Hepatocyte (in vitro differentiated cells): ENCODE measurements around the gene TRABD2A. TPM values are rescaled to one million over a fixed set of nuclear protein-coding genes. Genes with fewer than 3 reads are reported as not detected.

ENCODE experiments used
- DNase-seq: peaks from one replicate; pipeline ENCODE4 v3.0.0-alpha.2; 2016; ENCODE audit warnings: low spot score
- H2AFZ ChIP-seq: fragments of 200-600 bp; sonication (generic); 2 replicates; pipeline ENCODE4 v1.6.0; 2016; ENCODE audit warnings: antibody characterized with exemption, mild to moderate bottlenecking
- H3K27ac ChIP-seq: fragments of 200-600 bp; sonication (generic); 2 replicates; pipeline ENCODE4 v1.5.1; 2016; ENCODE audit warnings: mild to moderate bottlenecking
- H3K27me3 ChIP-seq: fragments of 200-600 bp; sonication (generic); 2 replicates; pipeline ENCODE4 v1.6.1; 2016
- H3K36me3 ChIP-seq: fragments of 200-600 bp; sonication (generic); replicated peaks from 2 replicates; pipeline ENCODE4 v1.5.1; 2016; ENCODE audit warnings: low read depth; ENCODE audit not compliant: insufficient read depth
- H3K4me1 ChIP-seq: fragments of 200-600 bp; sonication (generic); 2 replicates; pipeline ENCODE4 v1.5.1; 2016; ENCODE audit warnings: mild to moderate bottlenecking, moderate library complexity; ENCODE audit not compliant: insufficient read depth
- H3K4me2 ChIP-seq: fragments of 200-600 bp; sonication (generic); 2 replicates; pipeline ENCODE4 v1.6.0; 2016
- H3K4me3 ChIP-seq: fragments of 200-600 bp; sonication (generic); 2 replicates; pipeline ENCODE4 v1.5.1; 2016; ENCODE audit warnings: mild to moderate bottlenecking
- H3K79me2 ChIP-seq: fragments of 200-600 bp; sonication (generic); 2 replicates; pipeline ENCODE4 v1.6.0; 2017; ENCODE audit warnings: mild to moderate bottlenecking
- H3K9me2 ChIP-seq: fragments of 200-600 bp; sonication (generic); replicated peaks from 2 replicates; pipeline ENCODE4 v1.6.0; 2017; ENCODE audit warnings: mild to moderate bottlenecking; ENCODE audit not compliant: insufficient read depth
- H3K9me3 ChIP-seq: fragments of 200-600 bp; sonication (generic); 2 replicates; pipeline ENCODE4 v1.5.1; 2016; ENCODE audit warnings: low read depth, mild to moderate bottlenecking
- H4K20me1 ChIP-seq: fragments of 200-600 bp; sonication (generic); 2 replicates; pipeline ENCODE4 v1.6.0; 2016; ENCODE audit warnings: mild to moderate bottlenecking; ENCODE audit not compliant: insufficient read depth, poor library complexity, severe bottlenecking
- EZH2 ChIP-seq: fragments of 200-600 bp; sonication (generic); IDR thresholded peaks from 2 replicates; pipeline ENCODE4 v1.6.1; 2016; ENCODE audit warnings: antibody characterized with exemption, mild to moderate bottlenecking, borderline replicate concordance
- EZH2phosphoT487 ChIP-seq: fragments of 200-600 bp; sonication (generic); IDR thresholded peaks from one replicate; pipeline ENCODE4 v1.6.1; 2018; ENCODE audit warnings: antibody characterized with exemption, mild to moderate bottlenecking, low read depth, moderate library complexity; ENCODE audit not compliant: unreplicated experiment, severe bottlenecking
- WGBS: methylation state at CpG from one replicate; pipeline ENCODE4 v1.1.6; 2016; ENCODE audit warnings: low lambda C conversion rate; ENCODE audit errors: missing lambda C conversion rate; 5-methylcytosine and 5-hydroxymethylcytosine counted together
- polyA plus RNA-seq: library from polyadenylated mRNA; unstranded; fragments of >200 nt; fragmentation: Nextera tagmentation; extraction: Ambion mirVana; gene quantifications from 2 replicates; pipeline ENCODE4 v1.2.1, GENCODE V29; 2016
- total RNA-seq: library from RNA; depleted of rRNA; stranded (reverse); fragments of >200 nt; gene quantifications from 2 replicates; pipeline ENCODE4 v1.2.3, GENCODE V29; 2014
- TF ChIP-seq, protein P1 (sequence below): fragments of 200-600 bp; sonication (generic); IDR thresholded peaks from 2 replicates; pipeline ENCODE4 v1.5.1; 2016; ENCODE audit warnings: antibody characterized with exemption, mild to moderate bottlenecking; ENCODE audit not compliant: poor library complexity

The TRABD2A gene
- total and polyA plus RNA-seq, 2 experiments from 2014 or later, result 2.2 to 2.9 TPM

GRCh38 chr2:84807063-84807485, 73.8 kb downstream of the TRABD2A start:
- Histone ChIP-seq H3K4me1 (peaks cover 4% of the 10 kb centered on the region), H3K9me3 (no peaks in the 10 kb centered on the region), H3K36me3 (no peaks in the 10 kb centered on the region), H2AFZ (no peak overlapping the region), H4K20me1 (no peaks in the 10 kb centered on the region), H3K9me2 (no peaks in the 10 kb centered on the region), H3K4me3 (no peak overlapping the region), H3K79me2 (no peaks in the 10 kb centered on the region), H3K4me2 (no peak overlapping the region), H3K27ac (peak overlapping the region; percentile 75), H3K27me3 (no peaks in the 10 kb centered on the region)
- TF ChIP-seq, protein P1, sequence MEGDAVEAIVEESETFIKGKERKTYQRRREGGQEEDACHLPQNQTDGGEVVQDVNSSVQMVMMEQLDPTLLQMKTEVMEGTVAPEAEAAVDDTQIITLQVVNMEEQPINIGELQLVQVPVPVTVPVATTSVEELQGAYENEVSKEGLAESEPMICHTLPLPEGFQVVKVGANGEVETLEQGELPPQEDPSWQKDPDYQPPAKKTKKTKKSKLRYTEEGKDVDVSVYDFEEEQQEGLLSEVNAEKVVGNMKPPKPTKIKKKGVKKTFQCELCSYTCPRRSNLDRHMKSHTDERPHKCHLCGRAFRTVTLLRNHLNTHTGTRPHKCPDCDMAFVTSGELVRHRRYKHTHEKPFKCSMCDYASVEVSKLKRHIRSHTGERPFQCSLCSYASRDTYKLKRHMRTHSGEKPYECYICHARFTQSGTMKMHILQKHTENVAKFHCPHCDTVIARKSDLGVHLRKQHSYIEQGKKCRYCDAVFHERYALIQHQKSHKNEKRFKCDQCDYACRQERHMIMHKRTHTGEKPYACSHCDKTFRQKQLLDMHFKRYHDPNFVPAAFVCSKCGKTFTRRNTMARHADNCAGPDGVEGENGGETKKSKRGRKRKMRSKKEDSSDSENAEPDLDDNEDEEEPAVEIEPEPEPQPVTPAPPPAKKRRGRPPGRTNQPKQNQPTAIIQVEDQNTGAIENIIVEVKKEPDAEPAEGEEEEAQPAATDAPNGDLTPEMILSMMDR, result no peak
- TF ChIP-seq EZH2phosphoT487 (no peak), EZH2 (no peak)
- DNase-seq, result peak; percentile 54
- 47% methylated on average over 4 of the region's 4 CpGs for WGBS

- TF ChIP-seq EZH2 (no peak), EZH2phosphoT487 (no peak)
- TF ChIP-seq, protein P1, result no peak
- Histone ChIP-seq H3K27me3 (no peaks in the 10 kb centered on the region), H3K27ac (no peak overlapping the region), H3K4me1 (peaks cover 4% of the 10 kb centered on the region), H3K9me2 (no peaks in the 10 kb centered on the region), H3K36me3 (no peaks in the 10 kb centered on the region), H3K79me2 (no peaks in the 10 kb centered on the region), H3K4me2 (no peak overlapping the region), H2AFZ (no peak overlapping the region), H3K9me3 (no peaks in the 10 kb centered on the region), H4K20me1 (no peaks in the 10 kb centered on the region), H3K4me3 (no peak overlapping the region)
- WGBS, result 92% methylated on average over 1 of the region's 1 CpG
- DNase-seq, result no peak
These were observed 75.5 kb downstream of the TRABD2A start for GRCh38 chr2:84805250-84805958.

- 86% methylated on average over 2 of the region's 2 CpGs for WGBS
These were observed 79.1 kb downstream of the TRABD2A start for GRCh38 chr2:84801811-84802210.

More at GRCh38 chr2:84801811-84802210, 79.1 kb downstream of the TRABD2A start:
- Histone ChIP-seq H3K27me3 (no peaks in the 10 kb centered on the region), H3K4me3 (no peak overlapping the region), H3K4me1 (peaks cover 2% of the 10 kb centered on the region), H4K20me1 (no peaks in the 10 kb centered on the region), H3K79me2 (no peaks in the 10 kb centered on the region), H3K9me2 (no peaks in the 10 kb centered on the region), H2AFZ (no peak overlapping the region), H3K4me2 (no peak overlapping the region), H3K36me3 (no peaks in the 10 kb centered on the region), H3K27ac (no peak overlapping the region), H3K9me3 (no peaks in the 10 kb centered on the region)
- no peak for DNase-seq
- TF ChIP-seq EZH2phosphoT487, result no peak
- TF ChIP-seq EZH2, result no peak
- TF ChIP-seq, protein P1, result no peak
